DOHH2 (cell line): ENCODE data around the gene ABCD3.

Source experiments
- CTCF ChIP-seq: fragments of 200-600 bp; sonication (generic); IDR thresholded peaks from one replicate; pipeline ENCODE4 v1.5.1; 2014; ENCODE audit warnings: antibody characterized with exemption, mild to moderate bottlenecking, low read depth, low read length; ENCODE audit not compliant: poor library complexity, severe bottlenecking
- EZH2phosphoT487 ChIP-seq: fragments of 200-600 bp; sonication (generic); IDR thresholded peaks from 2 replicates; pipeline ENCODE4 v1.6.1; 2017; ENCODE audit warnings: borderline replicate concordance, mild to moderate bottlenecking, antibody characterized with exemption, low read length, moderate library complexity, mixed read lengths

DNA sequence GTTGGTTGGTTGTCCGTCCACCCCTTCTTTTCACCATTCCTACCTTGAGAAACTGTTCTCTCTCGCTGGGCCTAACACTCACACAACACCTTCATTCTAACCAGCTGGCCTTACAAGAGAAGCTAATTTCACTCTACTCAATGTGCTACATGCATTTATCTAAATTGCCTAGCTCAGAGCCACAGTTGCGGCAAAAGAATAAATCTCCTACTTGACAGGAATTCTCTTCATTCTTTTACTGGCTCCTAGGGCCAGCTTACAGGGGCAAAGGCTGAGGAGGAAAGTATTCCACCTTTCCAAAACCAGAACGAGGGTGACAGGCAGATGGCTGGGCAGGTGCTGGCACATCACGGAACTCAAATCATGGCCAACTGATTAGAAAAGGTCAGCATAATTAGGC is 116.9 kb downstream of the ABCD3 start:
- TF ChIP-seq CTCF, result no peak
- TF ChIP-seq EZH2phosphoT487, result no peak
